NCI-H345 treated with DMSO at 0.1 percent for 48 hours (cell line): ENCODE results near the gene CD40LG.
A peak's percentile ranks its signal among the peaks of the same experiment; 100 is the strongest.

Source experiments
- DNase-seq: peaks from one replicate; lab custom pipeline; 2025; ENCODE audit not compliant: unreplicated experiment; lab: John Stamatoyannopoulos, UW

Gene CD40LG

DNA sequence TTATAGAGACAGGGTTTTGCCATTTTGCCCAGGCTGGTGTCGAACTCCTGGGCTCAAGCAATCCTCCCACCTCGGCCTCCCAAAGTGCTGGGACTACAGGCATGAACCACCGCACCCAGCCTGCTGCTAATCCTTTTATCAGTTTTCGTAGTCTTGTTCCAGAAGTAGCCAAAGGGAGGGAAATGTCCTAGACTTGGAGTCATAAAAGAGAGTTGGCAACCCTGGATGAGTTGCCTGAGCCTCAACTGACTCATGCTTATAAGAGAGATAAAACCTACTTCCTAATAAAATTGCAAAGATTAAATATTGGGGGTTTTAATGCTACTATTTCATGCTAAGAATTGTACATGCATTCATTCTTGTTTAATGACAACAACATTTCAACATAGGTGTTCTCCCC, 44.3 kb downstream of the CD40LG start:
- no peak for DNase-seq

DNA sequence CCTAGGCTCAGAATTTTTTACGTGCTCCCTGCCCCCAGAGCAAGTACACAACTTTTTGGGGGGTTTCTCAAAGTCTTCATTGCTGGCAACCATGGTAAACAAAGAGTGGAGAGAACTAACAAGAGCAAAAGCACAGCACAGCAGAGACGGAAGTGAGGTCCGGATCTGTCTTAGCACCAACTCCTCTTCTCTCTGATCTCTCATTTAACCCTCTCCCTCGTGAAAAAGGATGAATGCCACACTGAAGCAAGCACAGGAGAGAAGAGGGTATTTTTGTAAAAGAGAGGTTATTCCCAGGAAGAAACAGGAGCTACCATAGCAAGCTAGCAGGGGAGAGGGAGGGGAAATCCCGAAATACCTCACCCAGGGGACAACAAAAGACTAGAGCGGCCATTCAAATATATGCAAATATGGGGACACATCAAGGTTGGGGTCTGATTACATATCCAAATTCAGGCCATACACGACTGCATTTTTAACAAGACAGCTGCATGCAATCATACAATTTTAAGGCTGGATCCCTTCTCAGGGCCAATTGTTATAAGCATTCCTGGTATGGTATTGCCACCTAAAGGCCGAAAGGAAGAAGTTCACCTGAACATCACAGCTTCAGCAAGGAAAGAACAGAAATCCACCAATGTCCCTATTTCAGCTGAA, 46.6 kb downstream of the CD40LG start:
- peak; percentile 3 for DNase-seq

DNA sequence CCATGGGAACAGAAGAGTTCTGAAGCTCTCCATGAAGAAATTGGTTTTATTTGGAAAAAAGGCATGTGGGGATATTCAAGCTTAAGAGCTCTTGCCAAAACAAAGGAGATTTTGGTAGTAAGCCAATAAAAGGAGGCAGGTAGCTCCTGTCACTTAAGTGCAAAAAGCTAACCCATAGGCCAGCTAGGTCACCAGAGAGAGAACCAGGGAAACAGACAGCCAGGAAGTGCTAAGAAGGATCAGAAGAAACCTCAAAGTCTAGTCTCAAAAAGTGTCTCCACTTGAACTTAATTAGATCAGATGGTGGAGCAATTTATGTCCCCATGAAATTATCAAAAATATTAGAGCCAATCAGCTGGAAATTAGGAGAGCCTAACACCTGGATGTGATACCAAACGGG, 49.2 kb downstream of the CD40LG start:
- DNase-seq: no peak

DNA sequence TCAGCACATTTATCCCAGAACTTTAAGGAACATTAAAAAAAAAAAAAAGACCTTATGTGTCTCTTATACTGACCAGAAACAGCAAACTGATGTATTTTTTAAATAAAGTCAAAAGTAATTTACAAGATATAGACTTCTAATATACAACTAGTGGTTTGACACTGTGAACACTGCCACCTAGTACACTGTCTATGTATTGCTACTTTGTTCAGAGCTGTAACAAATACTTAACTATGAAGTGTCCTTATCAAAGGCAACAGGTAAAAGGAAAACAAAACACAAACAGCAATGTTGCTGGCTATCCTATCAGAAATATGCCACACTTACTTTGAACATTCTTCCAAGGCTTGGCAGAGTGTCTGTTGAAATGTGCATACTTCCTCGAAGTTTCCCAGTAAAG, 60.4 kb downstream of the CD40LG start:
- no peak for DNase-seq
